Esophagus squamous epithelium (tissue), 5 donors: ENCODE results near the gene DNAI2. TPM values are rescaled to one million over a fixed set of nuclear protein-coding genes. Genes with fewer than 3 reads are reported as not detected.

Experiments
- DNase-seq: peaks from one replicate; lab custom pipeline; 2025; lab: John Stamatoyannopoulos, UW
- H3K27ac ChIP-seq, 4 donors: fragments of 200-600 bp; sonication (generic); one replicate each; pipeline ENCODE4 v1.5.1; 2016 to 2019; ENCODE audit warnings: mild to moderate bottlenecking in 1 of 4
- H3K27me3 ChIP-seq, 4 donors: fragments of 200-600 bp; sonication (generic); 1 replicate in 3 of 4; 2 replicates in 1 of 4; pipeline versions ENCODE4 v1.5.1 to v1.6.0; 2017 to 2021; ENCODE audit warnings: antibody characterized with exemption in 1 of 4
- H3K36me3 ChIP-seq, 3 donors: fragments of 200-600 bp; sonication (generic); one replicate each; pipeline ENCODE4 v1.5.1; 2016 to 2019
- H3K4me1 ChIP-seq, 3 donors: fragments of 200-600 bp; sonication (generic); one replicate each; pipeline ENCODE4 v1.5.1; 2017 to 2019
- H3K4me3 ChIP-seq, 4 donors: fragments of 200-600 bp; sonication (generic); 1 replicate in 3 of 4; 2 replicates in 1 of 4; pipeline ENCODE4 v1.5.1; 2016 to 2019; ENCODE audit warnings: mild to moderate bottlenecking in 2 of 4, moderate library complexity in 1 of 4
- H3K9me3 ChIP-seq, 3 donors: fragments of 200-600 bp; sonication (generic); one replicate each; pipeline ENCODE4 v1.5.1; 2016 to 2019
- POLR2A ChIP-seq, 4 donors: fragments of 450-650 bp; IDR thresholded peaks; one replicate each; pipeline ENCODE4 v1.6.1; 2017; ENCODE audit warnings: antibody characterized with exemption in 4 of 4, mild to moderate bottlenecking in 4 of 4, moderate library complexity in 3 of 4
- WGBS, 2 donors: methylation state at CpG; one replicate each; pipeline ENCODE4 v1.1.5; 2018; 5-methylcytosine and 5-hydroxymethylcytosine counted together
- intact Hi-C: fragments of 100-400 bp; cut with DNase I; formaldehyde crosslinking; loops from one replicate; pipeline ENCODE4 v1.15.0; 2022
- total RNA-seq, 4 donors: library from RNA; depleted of rRNA; stranded (reverse); fragments of >200 nt; gene quantifications; one replicate each; pipeline ENCODE4 v1.1.0, GENCODE V29; 2016
- TF ChIP-seq, protein P1 (sequence below), 6 experiments: fragments of 450-650 bp in 4 of 6; fragments of 200-600 bp in 2 of 6; sonication (generic) in 2 of 6; IDR thresholded peaks; one replicate each; pipeline ENCODE4 v1.5.1; 2016 to 2019; ENCODE audit warnings: antibody characterized with exemption in 6 of 6, mild to moderate bottlenecking in 4 of 6, moderate library complexity in 4 of 6
- donor health status: DM: yes; HTN: yes; CAD: no.

Gene DNAI2
- total RNA-seq, 4 donors from 2014 or later = 0.19 TPM; not detected in 3

DNA sequence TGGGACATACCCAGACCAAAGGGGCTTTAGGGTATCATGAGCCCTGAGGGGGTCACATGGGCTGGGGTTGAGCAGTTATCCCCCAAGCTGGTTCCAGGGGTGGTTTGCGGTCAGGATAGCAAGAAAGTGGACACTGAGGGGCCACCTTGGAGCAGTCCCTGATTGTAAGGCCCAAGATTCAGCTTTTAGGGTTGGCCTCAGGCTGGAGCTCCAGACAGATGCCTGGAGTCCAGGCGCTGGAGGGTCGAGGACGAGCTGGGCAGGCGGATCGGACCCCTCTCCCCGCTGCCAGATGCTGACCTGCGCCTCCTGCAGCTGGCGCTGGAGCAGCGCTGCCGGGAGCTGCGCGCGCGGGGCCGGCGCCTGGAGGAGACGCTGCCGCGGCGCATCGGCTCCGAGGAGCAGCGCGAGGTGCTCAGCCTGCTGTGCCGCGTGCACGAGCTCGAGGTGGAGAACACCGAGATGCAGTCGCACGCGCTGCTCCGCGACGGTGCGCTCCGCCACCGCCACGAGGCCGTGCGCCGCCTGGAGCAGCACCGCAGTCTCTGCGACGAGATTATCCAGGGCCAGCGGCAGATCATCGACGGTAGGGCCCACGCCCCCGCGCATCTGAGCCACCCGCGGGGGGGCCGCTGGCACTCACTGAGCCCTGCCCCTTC, 77.6 kb downstream of the DNAI2 start:
- intact Hi-C loops = no loop called here
- TF ChIP-seq POLR2A (IDR thresholded peaks at IDR 0.05) = no peak
- TF ChIP-seq, protein P1, sequence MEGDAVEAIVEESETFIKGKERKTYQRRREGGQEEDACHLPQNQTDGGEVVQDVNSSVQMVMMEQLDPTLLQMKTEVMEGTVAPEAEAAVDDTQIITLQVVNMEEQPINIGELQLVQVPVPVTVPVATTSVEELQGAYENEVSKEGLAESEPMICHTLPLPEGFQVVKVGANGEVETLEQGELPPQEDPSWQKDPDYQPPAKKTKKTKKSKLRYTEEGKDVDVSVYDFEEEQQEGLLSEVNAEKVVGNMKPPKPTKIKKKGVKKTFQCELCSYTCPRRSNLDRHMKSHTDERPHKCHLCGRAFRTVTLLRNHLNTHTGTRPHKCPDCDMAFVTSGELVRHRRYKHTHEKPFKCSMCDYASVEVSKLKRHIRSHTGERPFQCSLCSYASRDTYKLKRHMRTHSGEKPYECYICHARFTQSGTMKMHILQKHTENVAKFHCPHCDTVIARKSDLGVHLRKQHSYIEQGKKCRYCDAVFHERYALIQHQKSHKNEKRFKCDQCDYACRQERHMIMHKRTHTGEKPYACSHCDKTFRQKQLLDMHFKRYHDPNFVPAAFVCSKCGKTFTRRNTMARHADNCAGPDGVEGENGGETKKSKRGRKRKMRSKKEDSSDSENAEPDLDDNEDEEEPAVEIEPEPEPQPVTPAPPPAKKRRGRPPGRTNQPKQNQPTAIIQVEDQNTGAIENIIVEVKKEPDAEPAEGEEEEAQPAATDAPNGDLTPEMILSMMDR (IDR thresholded peaks at IDR 0.05) = no peak
- Histone ChIP-seq H3K27me3 (peaks cover 0 to 96% (median 12%) of the 10 kb centered on the region in 4 donors), H3K9me3 (no peaks in the 10 kb centered on the region), H3K27ac (no peak overlapping the region), H3K4me3 (no peak overlapping the region), H3K4me1 (peaks cover 0 to 11% (median 2%) of the 10 kb centered on the region in 3 donors), H3K36me3 (no peaks in the 10 kb centered on the region)
- DNase-seq = no peak
- 19 to 86% methylated on average over 1 to 4 of the region's 55 CpGs for WGBS, 2 donors

DNA sequence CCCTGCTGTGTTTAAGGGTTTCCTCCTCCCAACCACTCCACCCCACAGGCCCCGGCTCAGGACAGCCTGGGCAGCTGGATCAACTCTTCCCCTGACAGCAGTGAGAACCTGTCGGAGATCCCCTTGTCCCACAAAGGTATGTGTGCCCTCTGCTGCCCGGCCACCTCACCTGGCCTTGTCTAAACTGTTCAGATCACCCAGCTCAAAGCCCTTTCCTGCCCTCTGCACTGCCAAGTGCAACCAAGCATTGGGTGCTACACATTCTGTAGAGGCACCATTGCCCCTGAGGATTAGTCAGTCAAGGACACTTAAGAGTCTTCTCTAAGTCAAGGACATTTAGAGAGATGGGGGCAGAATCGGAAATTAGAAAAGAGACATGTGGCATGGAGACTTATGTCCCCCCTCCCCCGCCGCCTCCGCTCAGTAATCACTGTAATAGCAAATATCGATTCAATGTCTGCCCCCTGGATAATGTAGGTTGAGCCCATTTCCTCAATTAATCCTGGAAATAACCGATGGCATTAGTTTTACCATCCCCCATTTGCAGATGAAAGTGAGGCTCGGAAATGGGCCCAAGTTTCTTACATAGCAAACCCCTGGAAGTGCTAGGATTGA, 79.5 kb downstream of the DNAI2 start:
- H3K36me3 ChIP-seq = no peaks in the 10 kb centered on the region
- TF ChIP-seq POLR2A (IDR thresholded peaks at IDR 0.05) = no peak
- TF ChIP-seq, protein P1 (IDR thresholded peaks at IDR 0.05) = no peak
- H3K27me3 ChIP-seq = peaks cover 13 to 100% (median 20%) of the 10 kb centered on the region in 4 donors
- no peak for DNase-seq
- H3K4me1 ChIP-seq = peaks cover 0 to 26% (median 10%) of the 10 kb centered on the region in 3 donors
- no peak overlapping the region for H3K27ac ChIP-seq
- H3K4me3 ChIP-seq = no peak overlapping the region
- H3K9me3 ChIP-seq = no peaks in the 10 kb centered on the region
- intact Hi-C loops = no loop called here
- WGBS, 2 donors = 64 to 70% methylated on average over 8 to 10 of the region's 10 CpGs

DNA sequence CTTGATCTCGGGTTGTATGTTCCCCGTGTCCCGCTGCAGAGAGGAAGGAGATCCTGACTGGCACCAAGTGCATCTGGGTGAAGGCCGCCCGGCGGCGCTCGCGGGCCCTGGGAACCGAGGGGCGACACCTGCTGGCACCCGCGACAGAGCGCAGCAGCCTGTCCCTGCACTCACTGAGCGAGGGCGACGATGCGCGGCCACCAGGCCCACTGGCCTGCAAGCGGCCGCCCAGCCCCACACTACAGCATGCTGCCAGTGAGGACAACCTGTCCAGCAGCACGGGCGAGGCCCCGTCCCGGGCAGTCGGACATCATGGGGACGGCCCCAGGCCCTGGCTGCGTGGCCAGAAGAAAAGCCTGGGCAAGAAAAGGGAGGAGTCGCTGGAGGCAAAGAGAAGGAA, 80.1 kb downstream of the DNAI2 start:
- no peak overlapping the region for H3K4me3 ChIP-seq
- no peak overlapping the region for H3K27ac ChIP-seq
- intact Hi-C loops = no loop called here
- peaks cover 0 to 26% (median 10%) of the 10 kb centered on the region in 3 donors for H3K4me1 ChIP-seq
- H3K9me3 ChIP-seq = no peaks in the 10 kb centered on the region
- no peak for DNase-seq
- H3K36me3 ChIP-seq = no peaks in the 10 kb centered on the region
- 32 to 40% methylated on average over 2 to 6 of the region's 29 CpGs for WGBS, 2 donors
- H3K27me3 ChIP-seq = peaks cover 15 to 100% (median 20%) of the 10 kb centered on the region in 4 donors
- TF ChIP-seq POLR2A (IDR thresholded peaks at IDR 0.05) = no peak
- TF ChIP-seq, protein P1 (IDR thresholded peaks at IDR 0.05) = peak in 4 of 6 experiments; percentile 21 to 64 (median 42)

DNA sequence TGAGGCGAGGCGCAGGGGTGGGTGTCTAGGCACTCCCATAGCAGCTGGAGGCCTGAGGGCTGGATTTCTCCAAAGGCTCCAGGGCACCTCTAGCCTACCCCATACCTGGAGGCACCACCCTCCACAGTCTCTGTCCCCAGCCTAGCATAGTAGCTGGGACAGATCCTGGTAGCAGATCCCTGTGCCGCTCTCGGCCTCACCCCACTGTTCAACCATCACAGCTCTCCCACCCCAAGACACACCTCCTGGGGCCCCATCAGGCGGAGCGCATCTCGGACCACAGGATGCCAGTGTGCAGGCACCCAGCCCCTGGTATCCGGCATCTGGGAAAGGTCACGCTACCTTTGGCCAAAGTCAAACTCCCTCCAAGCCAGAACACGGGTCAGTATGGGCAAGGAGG, 80.5 kb downstream of the DNAI2 start:
- Histone ChIP-seq H3K4me1 (peaks cover 0 to 26% (median 10%) of the 10 kb centered on the region in 3 donors), H3K4me3 (no peak overlapping the region), H3K9me3 (no peaks in the 10 kb centered on the region), H3K27me3 (peaks cover 16 to 100% (median 20%) of the 10 kb centered on the region in 4 donors), H3K36me3 (no peaks in the 10 kb centered on the region), H3K27ac (no peak overlapping the region)
- WGBS, 2 donors = 80 to 85% methylated on average over 5 to 8 of the region's 10 CpGs
- no peak for DNase-seq
- intact Hi-C loops = no loop called here
- TF ChIP-seq, protein P1 (IDR thresholded peaks at IDR 0.05) = no peak
- no peak for TF ChIP-seq POLR2A (IDR thresholded peaks at IDR 0.05)

DNA sequence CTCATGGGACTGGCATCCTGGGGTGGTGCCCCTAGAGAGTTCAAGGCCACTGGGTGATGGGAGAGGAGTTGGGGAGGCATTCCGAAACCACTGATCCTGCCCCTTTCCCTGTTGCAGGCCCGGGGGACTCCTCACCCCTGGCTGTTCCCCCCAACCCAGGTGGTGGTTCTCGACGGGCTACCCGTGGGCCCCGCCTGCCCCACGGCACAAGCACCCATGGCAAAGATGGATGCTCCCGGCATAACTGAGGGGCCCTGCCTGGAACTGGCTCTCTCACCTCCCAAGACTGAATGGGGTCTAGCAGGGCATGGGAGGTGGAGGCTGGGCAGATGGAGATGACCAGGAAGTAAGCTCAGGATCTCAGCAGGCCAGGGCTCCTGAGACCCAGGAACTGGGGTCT, 81.0 kb downstream of the DNAI2 start:
- Histone ChIP-seq H3K36me3 (no peaks in the 10 kb centered on the region), H3K27ac (no peak overlapping the region), H3K4me3 (no peak overlapping the region), H3K4me1 (peaks cover 0 to 26% (median 10%) of the 10 kb centered on the region in 3 donors), H3K9me3 (no peaks in the 10 kb centered on the region), H3K27me3 (peaks cover 18 to 100% (median 20%) of the 10 kb centered on the region in 4 donors)
- WGBS, 2 donors = no CpG with 5 or more reads among the region's 8 CpGs
- no peak for DNase-seq
- no peak for TF ChIP-seq POLR2A (IDR thresholded peaks at IDR 0.05)
- TF ChIP-seq, protein P1 (IDR thresholded peaks at IDR 0.05) = no peak
- intact Hi-C loops = no loop called here
